NCI-H226 (cell line): Measurements from ENCODE around the gene FBXO40.
"Not testable (repeated sequence)": the region's sequence is repeated elsewhere in the genome, so short reads cannot be mapped to it uniquely, and the experiment has no call there.

Source experiments
- DNase-seq: peaks from one replicate; pipeline ENCODE4 v3.0.0-alpha.2; 2015

FBXO40 gene, protein sequence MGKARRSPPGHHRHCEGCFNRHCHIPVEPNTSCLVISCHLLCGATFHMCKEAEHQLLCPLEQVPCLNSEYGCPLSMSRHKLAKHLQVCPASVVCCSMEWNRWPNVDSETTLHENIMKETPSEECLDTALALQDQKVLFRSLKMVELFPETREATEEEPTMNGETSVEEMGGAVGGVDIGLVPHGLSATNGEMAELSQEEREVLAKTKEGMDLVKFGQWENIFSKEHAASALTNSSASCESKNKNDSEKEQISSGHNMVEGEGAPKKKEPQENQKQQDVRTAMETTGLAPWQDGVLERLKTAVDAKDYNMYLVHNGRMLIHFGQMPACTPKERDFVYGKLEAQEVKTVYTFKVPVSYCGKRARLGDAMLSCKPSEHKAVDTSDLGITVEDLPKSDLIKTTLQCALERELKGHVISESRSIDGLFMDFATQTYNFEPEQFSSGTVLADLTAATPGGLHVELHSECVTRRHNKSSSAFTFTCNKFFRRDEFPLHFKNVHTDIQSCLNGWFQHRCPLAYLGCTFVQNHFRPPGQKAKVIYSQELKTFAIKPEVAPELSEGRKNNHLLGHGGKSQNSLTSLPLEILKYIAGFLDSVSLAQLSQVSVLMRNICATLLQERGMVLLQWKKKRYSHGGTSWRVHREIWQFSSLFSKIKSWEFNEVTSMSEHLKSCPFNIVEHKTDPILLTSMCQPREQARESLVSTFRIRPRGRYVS

GRCh38 chr3:121592856-121593702, at the start of gene FBXO40:
Gene FBXO40, plus strand, starts transcription at chr3:121593379. Its CDS starts 27,197 bp downstream, at chr3:121620576.
- DNase-seq: no peak

DNA sequence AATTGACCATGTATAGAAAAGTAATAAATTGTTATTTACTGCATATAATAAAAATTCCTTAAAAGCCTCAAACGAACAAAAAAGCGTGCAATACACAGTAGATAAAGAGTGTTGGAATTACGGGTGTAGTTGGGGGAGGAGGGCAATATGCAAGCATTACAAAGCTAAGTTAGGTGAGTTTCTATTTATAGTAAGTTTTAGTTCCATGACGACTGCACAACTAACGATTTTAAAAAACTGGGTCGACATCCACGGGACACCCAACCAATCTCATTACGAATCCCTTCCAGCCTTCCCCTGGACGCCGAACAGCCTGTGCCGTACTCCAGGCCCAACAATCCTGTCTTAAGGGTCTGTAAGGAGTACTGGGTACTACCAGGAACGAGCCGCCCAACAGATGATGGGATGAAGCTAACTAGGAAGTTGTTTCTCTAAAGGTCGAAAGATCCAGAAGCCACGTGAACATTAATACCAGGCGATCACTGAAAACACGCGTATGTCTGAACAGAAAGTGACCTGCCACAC, 48.1 kb upstream of the FBXO40 start:
- no peak for DNase-seq

GRCh38 chr3:121545574-121546455, 47.4 kb upstream of the FBXO40 start, which contains the start of gene POLQ:
Gene POLQ, minus strand, starts transcription at chr3:121545988. Its CDS starts 111 bp downstream, at chr3:121545877.
- DNase-seq: peak; percentile 78

DNA sequence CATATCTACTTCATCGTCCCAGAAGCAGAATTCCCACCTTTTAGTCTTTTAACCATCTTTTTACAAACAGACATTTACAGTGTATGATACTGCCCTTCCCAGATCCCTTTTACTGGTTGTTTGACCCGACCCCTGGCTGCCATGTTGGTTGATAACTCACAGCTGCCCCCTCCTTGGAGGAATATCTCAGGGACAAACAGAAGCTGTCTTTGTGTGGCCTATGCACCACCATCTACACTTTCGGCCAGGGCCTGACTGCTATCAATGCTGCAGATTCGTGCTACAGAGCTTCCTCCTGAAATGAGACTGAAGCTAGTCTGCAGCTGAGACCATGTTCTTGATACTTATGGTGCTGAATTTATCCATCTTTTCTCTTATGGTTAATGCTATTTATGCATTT, 40.8 kb upstream of the FBXO40 start:
- no peak for DNase-seq

DNA sequence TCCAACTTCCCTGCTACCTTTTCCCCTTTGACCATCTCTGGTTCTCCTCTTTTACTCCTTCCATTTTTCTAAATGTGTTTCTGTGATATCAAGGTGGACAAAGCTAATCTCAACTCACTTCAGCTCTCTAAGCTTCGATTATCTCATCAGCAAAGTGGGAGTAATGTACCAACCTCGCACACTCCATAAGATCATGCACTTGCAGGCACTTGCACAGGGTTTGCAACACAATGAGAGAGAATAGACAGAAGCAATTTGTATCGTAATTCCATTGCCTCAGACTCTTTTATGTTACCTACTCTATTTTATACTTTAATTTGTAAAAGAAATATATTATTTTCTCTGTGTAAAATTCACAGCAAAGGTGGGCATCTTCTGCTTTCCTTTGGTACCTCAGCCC, 40.4 kb upstream of the FBXO40 start:
- no peak for DNase-seq

DNA sequence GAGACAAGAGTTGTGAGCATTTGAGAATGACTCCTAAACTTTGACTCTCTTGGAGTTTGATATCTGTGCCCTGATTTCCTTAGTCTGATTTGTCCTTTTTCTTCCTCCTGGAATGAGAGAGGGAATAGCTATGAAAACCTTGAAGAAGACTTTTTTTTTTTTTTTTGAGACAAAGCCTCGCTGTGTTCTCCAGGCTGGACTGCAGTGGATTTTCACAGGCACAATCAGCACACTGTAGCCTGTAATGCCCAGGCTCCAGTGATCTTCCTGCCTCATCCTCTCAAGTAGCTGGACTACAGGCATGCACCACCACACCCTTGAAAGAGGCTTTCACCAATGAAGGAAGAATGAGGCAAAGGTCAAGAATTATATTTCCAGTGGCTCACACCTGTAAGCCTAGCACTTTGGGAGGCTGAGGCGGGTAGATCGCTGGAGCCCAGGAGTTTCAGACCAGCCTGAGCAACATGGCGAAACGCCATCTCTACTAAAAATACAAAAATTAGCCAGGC, 35.7 kb upstream of the FBXO40 start:
- no peak for DNase-seq

DNA sequence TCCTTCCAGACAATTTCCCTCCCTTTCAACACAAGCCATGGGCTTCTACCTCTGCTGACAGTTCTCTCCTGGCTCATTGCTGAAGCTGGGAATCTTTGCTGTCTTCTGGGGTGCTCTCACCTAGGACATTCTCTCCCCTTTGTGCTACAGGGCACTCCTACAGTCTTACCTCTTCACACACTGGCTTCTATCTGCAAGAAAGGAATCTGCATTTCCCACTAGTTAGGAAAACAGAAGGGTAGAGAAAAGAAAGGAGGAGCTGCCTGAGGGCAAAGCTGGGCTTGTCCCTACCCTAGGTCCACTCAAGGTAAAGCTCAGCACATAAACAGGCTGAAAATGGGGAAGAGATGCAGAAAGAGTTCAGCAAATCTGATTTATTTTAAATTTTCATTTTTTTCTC, 31.0 kb upstream of the FBXO40 start:
- no peak for DNase-seq

GRCh38 chr3:121566773-121567172, 26.4 kb upstream of the FBXO40 start:
- DNase-seq: no peak

DNA sequence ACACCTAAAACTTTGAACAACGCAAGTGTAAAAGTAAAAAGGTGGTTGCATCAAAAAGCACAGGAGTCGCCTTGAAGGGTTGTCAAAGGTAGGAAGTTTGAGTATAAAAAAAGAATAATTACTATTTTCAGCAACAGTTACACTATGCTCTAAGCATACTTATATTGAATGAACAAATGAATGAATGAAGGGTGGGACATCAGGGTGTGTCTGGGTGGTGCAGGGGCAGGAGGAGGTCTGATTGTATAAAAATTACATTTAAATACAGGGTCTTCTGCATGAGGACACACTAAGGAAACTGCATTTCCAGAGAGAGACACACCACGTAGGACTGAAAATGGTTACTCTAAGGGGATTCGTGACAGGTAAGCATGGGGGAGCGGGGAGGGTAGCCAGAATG, 25.5 kb upstream of the FBXO40 start, which contains the start of gene ARGFX:
Gene ARGFX (plus strand): TSS at position 301 of the 400 bp plus-strand sequence. CDS start 2,765 bp downstream, outside the sequence.
- no peak for DNase-seq

DNA sequence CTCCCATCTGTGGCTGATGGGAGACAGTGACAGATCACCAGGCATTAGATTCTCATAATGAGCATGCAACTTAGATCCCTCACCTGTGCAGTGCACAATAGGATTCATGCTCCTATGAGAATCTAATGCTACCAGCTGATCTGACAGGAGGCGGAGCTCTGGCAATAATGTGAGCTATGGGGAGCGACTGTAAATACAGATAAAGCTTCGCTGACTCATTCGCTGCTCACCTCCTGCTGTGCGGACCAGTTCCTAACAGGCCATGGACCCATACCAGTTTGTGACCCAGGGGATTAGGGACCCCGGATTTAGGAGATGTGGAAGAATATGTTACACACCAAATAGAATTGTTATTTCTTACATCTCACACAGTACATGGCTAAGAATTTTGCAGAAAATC, 18.7 kb upstream of the FBXO40 start:
- DNase-seq: peak; percentile 66

- no peak for DNase-seq
These were observed 11.5 kb upstream of the FBXO40 start for GRCh38 chr3:121581691-121582090.

- DNase-seq: no peak
These were observed 8.8 kb upstream of the FBXO40 start for GRCh38 chr3:121584418-121584817.

GRCh38 chr3:121593806-121594205, 627 bp downstream of the FBXO40 start:
- DNase-seq: not testable (repeated sequence)

- DNase-seq: no peak
These were observed 1.7 kb downstream of the FBXO40 start for GRCh38 chr3:121594850-121595249.

- DNase-seq: no peak
These were observed 2.7 kb downstream of the FBXO40 start for GRCh38 chr3:121595765-121596406.

GRCh38 chr3:121598564-121598963, 5.4 kb downstream of the FBXO40 start:
- DNase-seq: no peak

DNA sequence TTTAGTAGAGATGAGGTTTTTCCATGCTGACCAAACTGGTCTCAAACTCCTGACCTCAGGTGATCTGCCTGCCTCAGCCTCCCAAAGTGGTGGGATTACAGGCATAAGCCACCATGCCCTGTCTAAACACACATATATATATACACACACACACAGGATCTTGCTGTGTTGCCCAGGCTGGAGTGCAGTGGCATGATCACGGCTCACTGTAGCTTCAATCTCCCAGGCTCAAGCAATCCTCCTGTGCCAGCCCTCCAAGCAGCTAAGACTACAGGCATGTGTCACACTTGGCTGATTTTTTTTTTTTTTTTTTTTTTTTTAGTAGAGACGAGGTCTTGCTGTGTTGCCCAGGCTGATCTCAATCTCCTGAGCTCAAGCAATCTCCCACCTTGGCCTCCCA, 6.7 kb downstream of the FBXO40 start:
- DNase-seq: not testable (repeated sequence)

DNA sequence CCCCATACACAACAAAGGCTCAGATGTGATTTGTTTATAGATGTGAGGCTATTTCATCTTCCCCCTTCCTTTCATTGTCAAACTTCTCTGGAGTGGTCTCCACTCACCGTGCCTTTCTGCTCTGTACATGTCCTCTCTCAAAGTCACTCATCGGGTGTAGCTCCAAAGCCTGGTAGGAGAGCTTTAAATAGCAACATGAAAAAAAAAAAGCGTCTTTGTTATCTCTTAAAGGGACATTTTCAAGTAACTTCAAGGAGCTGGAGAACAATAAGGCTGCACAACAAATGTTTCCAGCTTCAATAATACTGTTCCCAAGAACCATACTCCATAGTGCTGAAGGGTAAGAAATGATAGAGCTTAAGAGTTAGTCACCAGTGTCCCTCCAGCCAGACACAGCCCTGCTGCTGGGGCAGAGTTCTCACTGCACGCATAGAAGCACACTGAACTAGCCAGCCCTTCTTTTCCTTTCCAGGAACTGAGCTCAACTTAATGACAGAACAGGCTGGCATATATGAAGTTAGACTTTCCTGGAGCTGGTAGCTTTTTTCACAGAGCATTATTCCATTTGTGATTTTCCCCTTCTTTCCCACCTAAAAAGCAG, 8.1 kb downstream of the FBXO40 start:
- no peak for DNase-seq

DNA sequence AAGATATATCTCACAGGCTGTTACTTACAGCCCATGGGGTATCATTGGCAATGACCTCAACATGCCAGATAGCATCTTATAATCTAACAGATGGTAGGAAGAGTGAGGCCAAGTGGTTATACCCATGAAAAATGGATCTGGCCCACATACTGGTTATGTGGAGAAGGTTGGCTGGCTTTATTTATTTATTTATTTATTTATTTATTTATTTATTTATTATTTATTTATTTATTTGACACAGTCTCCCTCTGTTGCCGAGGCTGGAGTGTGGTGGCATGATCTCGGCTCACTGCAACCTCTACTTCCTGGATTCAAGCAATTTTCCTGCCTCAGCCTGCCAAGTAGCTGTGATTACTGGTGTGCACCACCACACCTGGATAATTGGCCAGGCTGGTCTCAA, 11.6 kb downstream of the FBXO40 start:
- DNase-seq: no peak

GRCh38 chr3:121606106-121606505, 12.9 kb downstream of the FBXO40 start:
- DNase-seq: no peak

GRCh38 chr3:121619691-121620090, 26.5 kb downstream of the FBXO40 start:
- DNase-seq: no peak
